H1 (cell line): ENCODE measurements around the gene MAP3K1. TPM values are rescaled to one million over a fixed set of nuclear protein-coding genes. Genes with fewer than 3 reads are reported as not detected.

Experiments used
- CTCF ChIA-PET: fragments of 300-600 bp; sonication (Branson Sonifier 250); formaldehyde crosslinking; loops from one replicate; lab custom pipeline; 2021; ENCODE audit not compliant: partially characterized antibody; lab: Charles Lee
- POLR2A ChIA-PET: fragments of 300-600 bp; sonication (Branson Sonifier 250); formaldehyde crosslinking; loops from one replicate; lab custom pipeline; 2021; ENCODE audit warnings: inconsistent platforms; ENCODE audit not compliant: partially characterized antibody; lab: Charles Lee
- DNase-seq, 2 experiments: peaks; one replicate each; pipeline versions ENCODE4 v3.0.0 to v3.0.0-alpha.2; 2010 to 2022; ENCODE audit warnings: low spot score in 2 of 2, low read depth in 1 of 2, mixed read lengths in 1 of 2
- FAIRE-seq: peaks from 2 replicates; lab custom pipeline; 2011; peaks lifted over from hg19 to GRCh38; lab: Jason Lieb, UNC
- H2AFZ ChIP-seq: 2 replicates; pipeline ENCODE4 v1.8.1; 2012; ENCODE audit warnings: low read length, inconsistent platforms
- H2AK5ac ChIP-seq: 2 replicates; pipeline ENCODE4 v1.6.1; 2013; ENCODE audit warnings: low read depth, low read length
- H2BK120ac ChIP-seq: replicated peaks from 2 replicates; pipeline ENCODE3; 2013; ENCODE audit warnings: low read depth, low read length, inconsistent platforms
- H2BK12ac ChIP-seq: 2 replicates; pipeline ENCODE4 v1.6.1; 2013; ENCODE audit warnings: low read depth, low read length
- H2BK15ac ChIP-seq: 2 replicates; pipeline ENCODE4 v1.6.1; 2013; ENCODE audit warnings: low read length
- H2BK20ac ChIP-seq: 2 replicates; pipeline ENCODE4 v1.6.1; 2013; ENCODE audit warnings: low read length
- H2BK5ac ChIP-seq: 2 replicates; pipeline ENCODE4 v1.6.1; 2013; ENCODE audit warnings: low read depth, low read length
- H3K14ac ChIP-seq: 2 replicates; pipeline ENCODE4 v1.6.1; 2013; ENCODE audit warnings: inconsistent platforms; ENCODE audit not compliant: insufficient read length
- H3K18ac ChIP-seq: 2 replicates; pipeline ENCODE4 v1.6.1; 2013; ENCODE audit warnings: low read length; ENCODE audit errors: extremely low read depth
- H3K23ac ChIP-seq: 2 replicates; pipeline ENCODE4 v1.6.1; 2013; ENCODE audit warnings: inconsistent platforms; ENCODE audit not compliant: insufficient read length
- H3K23me2 ChIP-seq: 2 replicates; pipeline ENCODE4 v1.6.1; 2013; ENCODE audit warnings: low read depth, low read length
- H3K27ac ChIP-seq: 2 replicates; pipeline ENCODE4 v1.6.1; 2011; ENCODE audit warnings: low read depth, low read length, inconsistent platforms
- H3K27me3 ChIP-seq, 4 experiments: replicated peaks in 1 of 4; 1 replicate in 1 of 4; 2 replicates in 3 of 4; pipeline versions ENCODE4 v1.6.1 to v1.8.1; 2011 to 2013; ENCODE audit warnings: low read length in 3 of 4, mild to moderate bottlenecking in 3 of 4, inconsistent platforms in 2 of 4, mixed read lengths in 2 of 4, moderate library complexity in 1 of 4; ENCODE audit not compliant: control insufficient read depth in 3 of 4, insufficient read depth in 3 of 4; ENCODE audit errors: extremely low read depth in 1 of 4
- H3K36me3 ChIP-seq, 4 experiments: 2 replicates each; pipeline versions ENCODE4 v1.6.1 to v1.8.1; 2011 to 2013; ENCODE audit warnings: mild to moderate bottlenecking in 4 of 4, low read length in 3 of 4, moderate library complexity in 2 of 4, control low read depth in 1 of 4, inconsistent platforms in 1 of 4; ENCODE audit not compliant: insufficient read depth in 4 of 4, control insufficient read depth in 2 of 4
- H3K4ac ChIP-seq: replicated peaks from 2 replicates; pipeline ENCODE3; 2013; ENCODE audit warnings: low read length, low read depth, mixed read lengths, inconsistent platforms; ENCODE audit not compliant: insufficient read length
- H3K4me1 ChIP-seq, 4 experiments: replicated peaks in 1 of 4; 1 replicate in 1 of 4; 2 replicates in 3 of 4; pipeline versions ENCODE4 v1.6.1 to v1.8.1; 2011 to 2013; ENCODE audit warnings: low read length in 3 of 4, inconsistent platforms in 2 of 4, mixed read lengths in 1 of 4; ENCODE audit not compliant: insufficient read depth in 4 of 4, control insufficient read depth in 3 of 4
- H3K4me2 ChIP-seq, 2 experiments: 2 replicates each; pipeline versions ENCODE4 v1.6.1 to v1.8.1; 2011 to 2013; ENCODE audit warnings: low read depth in 2 of 2, low read length in 2 of 2, control low read depth in 1 of 2, inconsistent platforms in 1 of 2, mild to moderate bottlenecking in 1 of 2; ENCODE audit not compliant: insufficient read depth in 1 of 2
- H3K4me3 ChIP-seq, 4 experiments: fragments of 200-600, 300-600 bp in 1 of 4; sonication (generic), shearing (Covaris generic), sonication (Bioruptor Twin) in 1 of 4; 2 replicates each; pipeline versions ENCODE4 v1.5.1 to v1.8.1; 2011 to 2016; ENCODE audit warnings: low read length in 4 of 4, low read depth in 3 of 4, control low read depth in 2 of 4, inconsistent platforms in 2 of 4, mild to moderate bottlenecking in 2 of 4, mixed read lengths in 1 of 4, moderate library complexity in 1 of 4; ENCODE audit not compliant: insufficient read depth in 2 of 4; ENCODE audit errors: extremely low read depth in 1 of 4
- H3K56ac ChIP-seq: replicated peaks from 2 replicates; pipeline ENCODE3; 2013; ENCODE audit warnings: low read depth, mild to moderate bottlenecking, mixed read lengths, low read length, inconsistent platforms; ENCODE audit not compliant: insufficient read length
- H3K79me1 ChIP-seq: 2 replicates; pipeline ENCODE4 v1.6.1; 2013; ENCODE audit warnings: low read depth, low read length, control low read depth
- H3K79me2 ChIP-seq, 2 experiments: 2 replicates each; pipeline versions ENCODE4 v1.6.1 to v1.8.1; 2012 to 2013; ENCODE audit warnings: low read length in 2 of 2, mild to moderate bottlenecking in 2 of 2, inconsistent platforms in 1 of 2; ENCODE audit not compliant: insufficient read depth in 2 of 2, control insufficient read depth in 1 of 2
- H3K9ac ChIP-seq, 4 experiments: replicated peaks in 1 of 4; 1 replicate in 1 of 4; 2 replicates in 3 of 4; pipeline versions ENCODE4 v1.6.1 to v1.8.1; 2011 to 2013; ENCODE audit warnings: low read depth in 3 of 4, low read length in 3 of 4, control low read depth in 2 of 4, mild to moderate bottlenecking in 2 of 4, moderate library complexity in 2 of 4, inconsistent platforms in 1 of 4; ENCODE audit errors: extremely low read depth in 1 of 4
- H3K9me3 ChIP-seq, 2 experiments: 2 replicates each; pipeline versions ENCODE4 v1.6.1 to v1.8.1; 2012 to 2013; ENCODE audit warnings: mild to moderate bottlenecking in 2 of 2, moderate library complexity in 2 of 2, control low read depth in 1 of 2, inconsistent platforms in 1 of 2, low read depth in 1 of 2, low read length in 1 of 2, mixed read lengths in 1 of 2; ENCODE audit not compliant: insufficient read depth in 2 of 2
- H4K20me1 ChIP-seq, 2 experiments: replicated peaks in 1 of 2; 2 replicates each; pipeline versions ENCODE3 to v1.8.1; 2011 to 2013; ENCODE audit warnings: inconsistent platforms in 2 of 2, low read length in 2 of 2, mild to moderate bottlenecking in 1 of 2; ENCODE audit not compliant: insufficient read depth in 2 of 2, control insufficient read depth in 1 of 2
- H4K5ac ChIP-seq: 2 replicates; pipeline ENCODE4 v1.6.1; 2013; ENCODE audit warnings: low read length, low read depth, mixed read lengths, inconsistent platforms; ENCODE audit not compliant: insufficient read length
- H4K8ac ChIP-seq: 2 replicates; pipeline ENCODE4 v1.8.0; 2013; ENCODE audit warnings: mild to moderate bottlenecking, moderate library complexity, low read length, inconsistent platforms; ENCODE audit not compliant: insufficient read depth; ENCODE audit errors: extremely low read depth
- H4K91ac ChIP-seq: replicated peaks from 2 replicates; pipeline ENCODE3; 2013; ENCODE audit warnings: low read length, mixed read lengths, inconsistent platforms; ENCODE audit not compliant: insufficient read length
- CTCF ChIP-seq, 3 experiments: IDR thresholded peaks; 1 replicate in 2 of 3; 2 replicates in 1 of 3; pipeline versions ENCODE4 v1.5.1 to v1.6.1; 2011; ENCODE audit warnings: low read length in 3 of 3, mild to moderate bottlenecking in 3 of 3, inconsistent platforms in 2 of 3, low read depth in 1 of 3, moderate library complexity in 1 of 3; ENCODE audit not compliant: insufficient read depth in 1 of 3; ENCODE audit errors: control extremely low read depth in 1 of 3
- NANOG ChIP-seq: IDR thresholded peaks from 2 replicates; pipeline ENCODE4 v1.6.1; 2011; ENCODE audit warnings: low read length, low read depth, mild to moderate bottlenecking, inconsistent platforms; ENCODE audit not compliant: insufficient read depth, poor library complexity, severe bottlenecking
- RAD21 ChIP-seq, 2 experiments: IDR thresholded peaks in 1 of 2; conservative IDR thresholded peaks in 1 of 2; 2 replicates each; pipeline ENCODE4 v1.6.1; 2011; ENCODE audit warnings: low read depth in 2 of 2, low read length in 2 of 2, improper control_type of control experiment in 1 of 2, inconsistent platforms in 1 of 2, mild to moderate bottlenecking in 1 of 2, moderate library complexity in 1 of 2
- WGBS, 2 experiments: shearing (Covaris generic) in 1 of 2; methylation state at CpG; one replicate each; pipeline versions ENCODE4 v1.1.6 to v1.1.7; 2013 to 2015; ENCODE audit warnings: low lambda C conversion rate in 2 of 2, mixed read lengths in 2 of 2, inconsistent platforms in 1 of 2, low coverage in 1 of 2, missing lambda C conversion rate in 1 of 2; ENCODE audit not compliant: insufficient replicate concordance in 2 of 2, insufficient coverage in 1 of 2, insufficient read length in 1 of 2; ENCODE audit errors: extremely low coverage in 1 of 2, missing lambda C conversion rate in 1 of 2; 5-methylcytosine and 5-hydroxymethylcytosine counted together
- polyA plus RNA-seq, 7 experiments: library from polyadenylated mRNA; depleted of rRNA in 3 of 7; stranded (reverse) in 5 of 7; unstranded in 2 of 7; fragments of >200 nt in 5 of 7; fragments of 200-250 nt in 2 of 7; gene quantifications; 1 replicate in 5 of 7; 2 replicates in 1 of 7; 4 replicates in 1 of 7; pipeline versions ENCODE4 v1.2.1 to v1.2.3, GENCODE V29; 2011 to 2013; ENCODE audit warnings: missing spikeins in 2 of 7, mixed read lengths in 2 of 7
- total RNA-seq: library from RNA; stranded (reverse); fragmentation: NEBNext Ultra II Directional; extraction: Animal tissue kit (Norgen Biotek cat#: 25700); gene quantifications from 2 replicates; pipeline ENCODE4 v1.2.1, GENCODE V29; 2021

The MAP3K1 gene
- total and polyA plus RNA-seq, 2 of the 8 experiments (the other 6 are each of a cell fraction or from before 2014, with no cell fraction given) = 3.9 to 11.8 TPM

DNA sequence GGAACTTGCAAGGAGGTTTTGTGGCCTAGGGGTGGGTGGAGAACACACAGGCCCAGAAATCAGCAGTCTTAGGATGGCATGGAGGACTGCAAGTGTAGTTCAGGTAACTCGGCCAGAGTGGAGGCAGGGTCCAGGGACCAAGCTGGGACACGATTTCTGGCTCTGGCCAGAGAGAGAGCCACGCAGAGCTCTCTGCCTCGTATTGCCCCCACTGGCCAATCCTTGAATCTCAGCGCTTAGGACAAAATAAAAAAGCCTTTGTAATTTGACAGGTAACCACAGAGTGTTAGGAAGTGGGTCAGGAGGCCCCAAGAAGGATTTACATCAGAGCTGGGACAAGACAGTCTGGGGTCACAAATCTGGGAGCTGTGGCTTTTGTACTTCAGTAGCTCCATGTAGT, 11.7 kb downstream of the MAP3K1 start:
- Histone ChIP-seq H2BK12ac (0 out of 2 replicates have a peak overlapping the region, but pooled peaks have one; percentile 1), H2AFZ (no peak overlapping the region), H2BK20ac (no peak overlapping the region), H3K14ac (no peak overlapping the region), H3K27me3 (no peaks in the 10 kb centered on the region), H3K9me3 (no peaks in the 10 kb centered on the region), H4K5ac (no peak overlapping the region), H2BK15ac (no peak overlapping the region), H3K23me2 (no peaks in the 10 kb centered on the region), H3K18ac (no peak overlapping the region), H4K8ac (no peak overlapping the region), H3K79me2 (peaks cover 0 to 82% of the 10 kb centered on the region in 2 experiments; a peak in 2 of 4 replicates), H3K4me1 (peaks cover 2 to 12% (median 8%) of the 10 kb centered on the region in 4 experiments; a peak in 4 of 7 replicates), H3K4me3 (no peak overlapping the region), H2AK5ac (no peak overlapping the region), H4K91ac (no peak overlapping the region), H3K9ac (no peak overlapping the region), H3K36me3 (no peaks in the 10 kb centered on the region), H3K27ac (no peak overlapping the region), H3K56ac (no peak overlapping the region), H4K20me1 (peaks cover 0 to 6% of the 10 kb centered on the region in 2 experiments), H3K4ac (no peak overlapping the region), H2BK120ac (no peak overlapping the region), H3K79me1 (peaks cover 9% of the 10 kb centered on the region), H2BK5ac (no peak overlapping the region), H3K4me2 (no peak overlapping the region), H3K23ac (no peak overlapping the region)
- TF ChIP-seq RAD21 (IDR thresholded peaks at IDR 0.05 in 1 of 2, conservative IDR thresholded peaks at IDR 0.05 in 1 of 2; ENCODE audit: low read depth in 2 of 2, low read length in 2 of 2) (peak; percentile 49 to 67), NANOG (no peak), CTCF (IDR thresholded peaks at IDR 0.05; ENCODE audit: control extremely low read depth in 1 of 3, insufficient read depth in 1 of 3, low read depth in 1 of 3, low read length in 3 of 3) (peak; percentile 29 to 71 (median 48); a peak in 3 of 4 replicates)
- no peak for DNase-seq
- FAIRE-seq = peak; percentile 66
- WGBS, 2 experiments = 56% methylated on average over 5 of the region's 5 CpGs; no CpG with 5 or more reads in 1 of the 2 experiments
- POLR2A ChIA-PET = no interaction called here
- CTCF ChIA-PET = interaction anchor here (0.5 to 4.2 kb wide), 37 partner anchors 9 to 891 kb away, joined by 3 to 52 read pairs (median 4); partner anchors contain the start of gene MAP3K1
